ENCODE measurements around the gene CERK.
A peak's percentile ranks its signal among the peaks of the same experiment; 100 is the strongest.
"Not testable (repeated sequence)": the region's sequence is repeated elsewhere in the genome, so short reads cannot be mapped to it uniquely, and the experiment has no call there.

The CERK gene

DNA sequence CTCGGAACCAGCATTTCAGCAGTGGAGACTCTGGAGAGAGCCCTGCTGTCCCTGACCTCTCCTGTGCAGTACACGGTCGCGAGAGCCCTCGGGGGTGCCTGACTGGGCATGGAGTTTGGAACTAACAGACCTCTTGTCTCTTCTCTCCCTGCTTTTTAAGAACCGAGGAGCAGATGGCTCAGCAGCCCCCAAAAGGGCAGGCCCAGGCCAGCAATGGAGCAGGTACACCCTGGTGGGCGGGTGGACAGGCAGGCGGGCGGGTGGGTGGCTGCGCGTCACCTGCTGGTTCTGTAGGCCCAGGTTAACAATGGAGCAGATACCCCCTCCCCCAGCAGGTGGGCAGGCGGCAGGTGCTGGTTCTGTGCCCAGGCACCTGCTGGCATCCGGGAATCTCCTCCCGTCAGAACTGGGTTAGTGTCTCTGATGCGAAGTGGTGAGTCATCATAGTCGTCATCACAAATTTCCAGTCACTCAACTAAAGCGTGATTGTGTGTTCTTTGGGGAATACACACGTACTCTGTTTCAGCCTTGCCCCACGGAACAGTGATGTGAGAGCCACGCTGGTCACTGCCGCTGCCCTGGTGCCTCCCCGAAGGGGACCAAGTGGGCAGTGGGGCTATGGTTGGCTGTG lies 76.7 kb downstream of the CERK start:
- no peak for DNase-seq (ENCODE audit: low read depth)

DNA sequence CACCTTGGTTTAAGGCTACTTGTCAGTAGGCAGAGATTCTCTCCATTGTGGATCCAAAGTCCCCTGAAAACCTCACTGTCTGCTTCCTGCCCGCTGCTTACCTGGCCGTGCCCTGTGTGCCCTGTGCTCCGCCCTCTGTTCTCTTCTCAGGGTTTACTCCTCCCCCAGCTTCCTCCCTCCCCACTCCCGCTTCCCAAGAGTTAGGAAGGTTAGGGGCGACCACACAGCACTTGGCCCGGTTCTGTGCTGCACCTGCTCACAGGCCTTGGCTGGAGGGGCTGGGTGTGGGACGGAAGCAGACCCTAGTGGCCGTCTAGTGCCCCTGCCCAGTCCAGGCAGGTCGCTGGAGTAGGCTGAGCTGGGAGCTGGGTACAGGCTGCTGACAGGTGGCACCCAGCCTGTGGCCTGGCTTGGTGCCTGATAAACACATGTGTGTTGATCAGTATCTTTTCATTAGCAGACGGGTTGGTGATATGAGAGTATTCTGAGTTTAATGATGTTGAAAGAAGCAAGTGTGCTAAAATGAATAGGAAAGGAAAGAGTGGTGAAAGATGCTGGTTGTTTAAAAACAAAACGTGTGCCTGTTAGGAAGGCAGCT lies 77.3 kb downstream of the CERK start:
- DNase-seq (ENCODE audit: low read depth): no peak

DNA sequence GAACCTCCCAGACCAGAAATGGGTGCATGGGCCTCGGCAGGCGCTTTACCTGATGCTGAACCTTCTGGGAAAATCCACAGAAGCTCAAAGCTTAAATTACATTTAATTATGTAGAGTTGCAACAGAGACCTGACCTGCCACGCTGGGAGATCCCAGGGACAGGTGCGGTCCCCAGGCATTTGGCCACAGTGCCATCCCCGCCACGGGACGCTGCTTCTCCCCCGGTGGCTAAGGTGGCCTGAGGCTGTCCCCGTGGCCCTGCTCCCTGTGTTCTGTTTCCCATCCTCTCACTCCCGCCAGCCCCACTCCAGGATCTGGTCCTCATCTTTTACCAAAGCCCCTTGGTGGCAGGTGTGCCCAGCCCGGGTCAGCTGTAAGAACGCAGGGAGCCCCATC lies 78.3 kb downstream of the CERK start:
- no peak for DNase-seq (ENCODE audit: low read depth)

DNA sequence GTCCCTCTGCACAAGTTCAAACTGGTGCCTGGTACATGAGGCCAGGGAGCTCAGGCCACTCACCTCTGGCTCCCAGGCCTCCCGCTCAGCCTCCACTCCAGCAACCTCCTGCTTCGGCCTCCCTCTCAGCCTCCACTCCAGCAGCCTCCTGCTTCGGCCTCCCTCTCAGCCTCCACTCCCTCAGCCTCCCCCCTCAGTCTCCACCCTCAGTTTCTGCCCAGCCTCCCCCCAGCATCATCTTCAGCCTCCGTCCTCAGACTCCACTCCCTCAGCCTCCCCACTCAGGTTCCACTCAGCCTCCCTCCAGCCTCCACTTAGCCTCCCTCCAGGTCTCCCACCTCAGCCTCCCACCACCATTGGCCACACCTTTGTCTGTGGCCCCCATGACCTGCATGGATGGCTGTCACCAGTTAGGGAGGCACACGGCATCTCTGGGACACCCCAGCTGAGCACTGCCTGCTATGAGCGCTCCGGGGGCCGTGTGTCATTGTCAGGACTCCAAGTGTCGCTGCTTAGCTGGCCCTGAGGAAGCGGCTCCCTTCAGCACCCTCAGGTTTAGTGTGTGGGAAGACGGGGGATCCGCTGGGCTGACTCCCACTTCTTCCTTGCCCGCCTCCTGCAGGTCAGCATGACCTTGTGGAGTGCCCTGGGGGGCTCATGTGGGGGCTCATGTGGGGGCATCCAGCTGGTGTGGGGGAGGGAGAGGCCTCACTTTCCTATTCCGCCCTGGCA lies 78.8 kb downstream of the CERK start:
- DNase-seq (ENCODE audit: low read depth): no peak

DNA sequence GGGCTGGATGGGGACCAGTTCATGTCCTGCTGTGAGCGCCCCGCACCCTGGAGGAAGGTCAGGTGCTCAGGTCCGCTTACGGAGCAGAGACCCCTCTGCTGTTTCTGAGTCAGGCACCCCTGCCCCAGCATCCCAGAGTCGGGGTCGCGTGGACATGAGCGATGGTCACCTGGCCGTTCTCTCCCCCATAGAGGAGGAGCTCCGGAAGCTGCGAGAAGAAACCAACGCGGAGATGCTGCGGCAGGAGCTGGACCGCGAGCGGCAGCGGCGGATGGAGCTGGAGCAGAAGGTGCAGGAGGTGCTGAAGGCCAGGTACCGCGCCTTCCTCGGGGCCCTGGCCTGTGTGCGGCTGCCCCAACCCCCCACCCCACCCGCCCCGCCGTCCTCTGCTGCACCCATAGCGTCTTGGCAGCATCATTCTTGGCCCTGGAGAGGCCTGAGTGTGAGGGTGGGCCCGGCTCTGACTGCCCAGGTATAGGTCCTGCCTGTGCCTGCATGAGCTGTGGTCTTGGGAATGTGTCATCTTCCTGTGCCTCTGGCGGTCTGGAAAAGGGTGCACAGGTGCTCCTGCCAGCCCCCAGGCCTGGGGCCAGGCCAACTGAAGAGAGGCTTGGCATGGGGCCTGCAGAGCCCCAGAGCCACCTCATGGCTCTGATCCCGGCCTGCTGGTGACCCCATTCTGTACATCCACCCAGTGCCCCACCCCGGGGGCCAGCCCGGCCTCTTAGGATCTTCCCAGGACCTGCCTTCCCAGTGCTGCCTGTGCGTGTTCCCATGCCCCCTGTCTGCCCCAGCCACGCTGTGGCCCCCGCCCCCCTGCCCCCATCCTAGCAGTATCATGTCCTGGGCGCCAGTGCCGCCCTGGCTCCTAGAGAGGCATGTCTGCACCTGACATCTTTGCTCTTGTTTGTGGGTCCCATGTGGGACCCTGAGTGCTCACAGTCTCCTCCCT lies 79.8 kb downstream of the CERK start:
- DNase-seq (ENCODE audit: low read depth): no peak

DNA sequence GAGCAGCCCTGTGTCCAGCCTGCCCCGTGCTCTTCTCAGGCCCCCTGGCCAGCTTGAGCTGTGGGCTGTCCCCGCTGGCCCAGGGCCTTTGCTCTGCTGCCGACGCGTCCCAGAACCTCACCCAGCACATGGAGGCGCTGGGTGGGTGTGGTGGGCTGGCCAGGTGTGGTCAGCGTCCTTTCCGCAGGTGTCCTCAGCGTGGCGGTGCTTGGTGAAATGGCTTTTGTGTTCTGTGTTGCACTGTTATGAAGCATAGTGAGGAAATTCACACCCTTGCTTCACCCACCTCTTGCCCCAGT lies 80.4 kb downstream of the CERK start:
- DNase-seq (ENCODE audit: low read depth): no peak

DNA sequence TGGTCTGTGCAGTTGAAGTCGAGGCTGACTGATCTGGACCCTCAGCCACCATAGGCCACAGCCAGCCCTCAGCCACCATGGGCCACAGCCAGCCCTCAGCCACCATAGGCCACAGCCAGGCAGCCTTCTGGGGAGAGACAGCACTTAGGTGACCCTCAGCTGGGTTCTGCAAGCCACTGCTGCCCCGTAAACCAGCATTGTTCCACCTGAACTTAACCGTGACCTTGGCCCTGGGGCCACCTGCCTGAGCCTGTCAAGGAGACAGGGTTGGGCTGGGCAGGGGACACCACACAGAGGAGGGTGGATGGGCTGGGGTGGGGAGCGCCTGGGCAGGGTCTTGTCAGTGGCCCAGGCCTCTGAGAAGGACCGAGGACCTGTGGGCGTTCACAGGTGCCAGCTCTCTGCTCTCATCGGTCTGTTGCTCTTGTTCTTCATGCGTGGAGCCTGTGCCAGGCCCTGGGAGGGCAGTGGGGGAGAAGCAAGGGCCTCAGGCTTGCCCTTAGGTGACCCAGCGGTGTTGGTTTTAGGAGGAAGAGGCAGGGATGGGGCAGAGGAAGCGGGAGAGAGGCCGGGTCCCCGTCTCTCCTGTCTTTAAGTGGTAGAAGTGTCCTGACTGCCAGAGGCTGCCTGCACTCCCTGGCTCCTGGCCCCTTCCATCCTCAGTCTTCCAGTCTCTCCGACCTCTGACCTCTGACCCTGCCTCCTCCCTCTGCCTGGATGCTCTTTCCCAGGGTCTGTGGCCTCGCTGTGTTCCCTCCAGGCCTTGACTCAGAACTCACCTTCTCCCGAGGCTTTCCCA lies 81.0 kb downstream of the CERK start:
- DNase-seq (ENCODE audit: low read depth): no peak

DNA sequence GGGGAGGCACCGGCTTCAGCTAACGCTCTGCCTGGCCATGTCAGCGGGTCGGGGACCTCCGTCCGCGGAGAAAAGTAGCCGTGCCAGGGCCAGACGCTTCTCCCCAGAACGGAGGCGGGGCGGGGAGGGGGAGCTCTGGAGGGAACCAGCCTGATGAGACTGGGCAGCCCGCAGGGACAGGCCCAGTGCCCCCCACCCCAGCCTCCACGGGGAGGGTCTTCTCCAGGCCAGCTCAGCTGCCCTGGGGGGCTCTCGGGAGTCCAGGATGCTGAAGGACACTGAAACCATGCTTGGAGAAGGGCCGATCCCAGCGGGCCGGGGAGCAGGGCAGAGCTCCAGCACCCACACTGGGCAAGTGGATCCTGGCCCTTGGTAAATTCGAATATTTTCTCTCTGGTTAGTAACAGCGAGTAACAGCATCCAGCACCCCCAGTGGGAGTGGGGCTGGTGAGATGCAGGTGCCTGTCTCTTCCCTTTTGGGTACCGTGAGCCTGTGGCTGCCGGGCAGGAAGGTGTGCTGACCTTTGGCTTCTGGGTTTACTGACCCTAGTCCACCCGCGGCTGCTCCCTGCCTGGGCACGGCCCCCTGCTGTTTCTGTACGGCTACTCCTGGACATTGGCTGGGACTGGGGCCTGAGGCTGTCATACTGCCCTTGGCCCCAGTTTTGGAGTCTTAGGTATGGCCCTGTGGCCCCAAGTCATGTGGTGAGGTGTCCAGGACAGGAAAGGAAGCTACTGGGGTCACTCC lies 82.0 kb downstream of the CERK start:
- DNase-seq (ENCODE audit: low read depth): no peak

DNA sequence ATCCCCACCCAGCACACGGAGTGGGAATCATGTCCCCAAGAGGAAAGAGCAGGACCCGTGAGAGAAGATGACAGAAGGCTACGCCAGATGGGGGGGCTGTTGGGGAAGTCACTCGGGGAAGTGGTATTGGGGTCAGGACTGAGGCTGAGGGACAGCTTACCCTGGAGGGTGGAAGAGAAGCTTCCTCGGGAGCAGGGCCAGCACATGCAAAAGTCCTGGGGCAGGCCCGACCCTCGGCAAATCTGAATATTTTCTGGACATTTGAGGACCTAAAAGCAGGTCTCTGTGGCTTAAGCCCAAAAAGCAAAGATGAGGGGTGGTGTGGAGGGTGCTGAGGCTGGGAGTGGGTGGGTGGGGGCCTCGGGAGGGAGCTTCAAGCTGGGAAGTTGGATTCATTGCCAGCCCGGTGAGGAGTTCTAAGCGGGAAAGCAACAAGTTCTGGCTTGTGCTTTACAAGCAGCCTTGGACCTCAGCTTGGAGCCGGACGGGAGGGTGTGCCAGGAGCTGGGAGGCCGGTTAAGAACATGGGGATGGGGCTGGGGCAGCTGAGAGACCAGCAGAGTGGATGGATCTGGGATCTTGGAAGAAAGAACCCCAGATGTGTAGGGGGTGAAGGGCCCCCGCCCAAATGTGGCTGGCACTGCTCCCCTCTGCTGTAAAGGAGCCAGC lies 83.0 kb downstream of the CERK start:
- DNase-seq (ENCODE audit: low read depth): no peak

DNA sequence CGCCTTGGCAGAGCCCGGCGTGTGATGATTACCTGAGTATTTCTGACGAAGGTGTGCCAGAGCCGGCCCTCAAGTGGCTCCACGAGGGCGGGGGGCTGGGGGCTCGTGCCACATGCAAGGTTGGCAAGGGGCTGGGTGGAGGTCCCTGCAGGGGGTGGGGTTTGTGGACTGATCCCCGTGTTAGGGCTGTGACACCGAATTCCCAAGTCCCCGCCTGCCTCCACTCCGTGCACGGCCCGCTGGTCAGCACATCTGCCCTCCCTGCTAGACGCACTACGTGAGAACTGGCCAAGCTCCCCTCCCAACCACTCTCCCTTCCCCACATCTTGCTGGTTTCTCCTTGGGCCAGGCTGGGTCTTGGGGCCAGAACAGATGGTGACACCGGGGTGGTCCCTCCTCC lies 83.6 kb downstream of the CERK start:
- DNase-seq (ENCODE audit: low read depth): no peak

DNA sequence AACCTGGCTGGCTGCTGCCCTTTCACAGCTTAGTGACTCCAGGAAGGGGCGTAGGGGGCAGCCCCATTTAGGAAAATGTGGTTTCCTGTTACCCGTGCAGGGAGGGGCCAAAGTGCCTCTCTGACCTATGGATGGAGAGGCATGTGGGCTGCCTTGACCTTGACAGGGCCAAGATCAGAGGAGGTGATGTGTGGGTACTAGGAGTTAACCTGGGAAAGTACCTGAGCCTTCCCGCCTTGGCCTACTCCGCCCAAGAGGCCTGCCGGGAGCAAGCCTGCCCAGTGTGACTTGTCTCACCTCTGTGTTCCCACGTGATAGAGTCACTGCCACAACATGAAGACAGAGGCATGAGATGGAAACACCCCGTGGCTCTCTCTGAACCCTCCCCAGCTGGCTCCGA lies 84.5 kb downstream of the CERK start:
- peak; percentile 36 for DNase-seq (ENCODE audit: low read depth)

DNA sequence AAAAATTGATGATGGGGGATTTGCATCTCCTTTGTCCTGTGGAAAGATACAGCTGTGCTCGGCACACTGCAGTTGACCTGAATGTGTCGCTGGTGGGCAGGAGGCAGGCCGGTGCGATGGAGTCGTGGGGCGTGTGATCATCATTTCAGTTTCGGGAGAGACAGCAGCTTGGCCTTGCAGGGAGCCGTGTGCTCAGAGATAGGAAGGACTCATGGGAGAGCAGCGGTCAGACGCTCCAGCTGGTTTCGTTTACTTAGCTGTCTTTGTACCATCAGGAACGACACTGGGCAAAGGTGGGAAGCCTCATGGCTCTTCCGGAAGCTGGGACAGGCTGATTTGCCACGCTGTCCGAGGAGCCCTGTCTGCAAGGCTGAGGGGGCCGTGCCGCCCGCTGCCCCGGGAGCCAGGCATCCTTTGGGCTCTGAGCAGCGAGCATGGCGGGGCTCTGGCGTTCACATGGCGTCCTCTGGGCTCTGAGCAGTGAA lies 85.2 kb downstream of the CERK start:
- DNase-seq (ENCODE audit: low read depth): no peak

DNA sequence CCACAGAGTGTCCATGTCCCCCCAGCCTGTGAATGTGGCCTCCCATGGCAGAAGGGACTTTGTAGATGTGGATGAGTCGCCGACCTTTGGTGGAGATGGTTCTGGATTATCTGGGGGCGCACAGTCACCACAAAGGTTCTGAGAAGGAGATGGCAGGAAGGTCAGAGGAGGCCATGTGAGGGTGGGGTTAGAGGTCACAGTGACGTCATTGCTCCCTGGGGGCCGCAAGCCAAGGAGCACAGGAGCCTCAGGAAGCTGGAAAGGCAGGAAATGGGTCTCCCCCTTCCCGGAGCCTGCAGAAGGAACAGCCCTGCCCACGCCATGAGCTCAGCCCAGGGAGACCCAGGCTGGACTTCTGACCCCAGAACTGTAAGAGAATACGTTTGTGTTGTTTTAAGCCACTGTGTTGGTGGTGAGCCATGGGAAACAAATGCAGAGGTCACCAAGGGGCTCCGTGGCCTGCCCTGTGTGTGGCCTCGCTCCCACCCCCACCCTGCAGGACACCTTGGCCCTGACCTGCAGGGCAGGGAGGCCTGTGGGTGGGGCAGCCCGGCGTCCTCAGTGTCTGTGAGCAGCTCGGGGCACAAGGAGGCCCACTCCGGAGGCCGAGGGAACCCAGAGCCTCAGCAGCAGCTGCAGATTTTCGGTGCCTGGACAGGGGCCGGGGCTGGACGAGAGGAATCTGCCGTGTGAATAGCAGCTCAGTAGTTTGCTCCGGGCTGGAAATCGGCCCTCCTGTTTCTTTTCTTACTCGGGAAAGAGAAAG lies 85.8 kb downstream of the CERK start:
- DNase-seq (ENCODE audit: low read depth): peak; percentile 14

DNA sequence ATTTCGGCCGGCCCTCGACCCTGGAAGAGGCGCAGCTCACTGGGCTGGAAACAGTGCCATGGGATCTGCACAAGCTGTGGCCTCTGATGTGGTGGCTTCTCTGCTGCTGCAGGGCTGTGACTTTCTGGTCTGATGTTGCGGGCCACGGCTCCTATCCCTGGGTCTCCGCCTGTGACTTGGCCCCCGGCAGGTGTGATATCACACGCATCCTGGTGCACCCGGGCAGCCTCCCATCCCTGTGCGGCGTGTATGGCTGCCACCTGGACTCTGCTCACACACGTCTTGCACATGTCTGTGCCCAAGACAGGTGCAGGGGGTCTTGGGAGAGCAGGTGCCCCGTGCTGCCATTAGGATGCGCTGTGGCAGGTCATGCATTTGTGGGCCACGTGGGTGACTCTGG lies 86.7 kb downstream of the CERK start:
- no peak for DNase-seq (ENCODE audit: low read depth)

DNA sequence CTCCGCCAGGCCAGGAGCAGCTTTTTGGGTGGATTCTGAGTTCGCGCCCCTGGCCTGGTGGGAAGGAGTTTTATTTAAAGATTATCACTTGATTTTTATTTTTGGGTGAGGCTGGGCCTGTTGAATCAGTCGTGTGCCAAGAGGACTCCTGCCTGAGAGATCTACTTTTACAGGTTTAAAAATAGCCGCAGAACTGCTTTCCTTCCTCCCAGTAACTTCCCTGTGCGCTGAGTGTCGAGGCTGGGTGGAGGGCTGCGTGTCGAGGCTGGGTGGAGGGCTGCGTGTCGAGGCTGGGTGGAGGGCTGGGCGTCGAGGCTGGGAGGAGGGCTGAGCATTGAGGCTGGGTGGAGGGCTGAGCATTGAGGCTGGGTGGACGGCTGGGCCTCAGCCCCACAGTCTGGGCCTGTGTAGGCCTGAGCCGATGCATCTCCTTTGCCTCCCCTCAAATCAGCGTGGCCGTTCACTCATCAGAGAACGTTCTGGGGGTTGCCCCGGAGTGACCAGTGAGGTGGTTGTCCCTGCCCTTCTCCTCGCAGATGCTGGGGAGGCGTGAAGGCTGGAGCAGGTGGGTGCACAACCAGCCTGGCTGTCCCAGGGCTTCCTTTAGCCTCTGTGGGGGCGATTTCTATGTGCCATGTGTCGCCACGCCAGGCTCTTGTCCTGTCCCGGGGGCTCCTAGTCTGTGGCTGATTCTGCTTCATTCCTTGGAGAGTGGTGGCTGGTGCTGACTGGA lies 87.8 kb downstream of the CERK start:
- DNase-seq (ENCODE audit: low read depth): no peak

DNA sequence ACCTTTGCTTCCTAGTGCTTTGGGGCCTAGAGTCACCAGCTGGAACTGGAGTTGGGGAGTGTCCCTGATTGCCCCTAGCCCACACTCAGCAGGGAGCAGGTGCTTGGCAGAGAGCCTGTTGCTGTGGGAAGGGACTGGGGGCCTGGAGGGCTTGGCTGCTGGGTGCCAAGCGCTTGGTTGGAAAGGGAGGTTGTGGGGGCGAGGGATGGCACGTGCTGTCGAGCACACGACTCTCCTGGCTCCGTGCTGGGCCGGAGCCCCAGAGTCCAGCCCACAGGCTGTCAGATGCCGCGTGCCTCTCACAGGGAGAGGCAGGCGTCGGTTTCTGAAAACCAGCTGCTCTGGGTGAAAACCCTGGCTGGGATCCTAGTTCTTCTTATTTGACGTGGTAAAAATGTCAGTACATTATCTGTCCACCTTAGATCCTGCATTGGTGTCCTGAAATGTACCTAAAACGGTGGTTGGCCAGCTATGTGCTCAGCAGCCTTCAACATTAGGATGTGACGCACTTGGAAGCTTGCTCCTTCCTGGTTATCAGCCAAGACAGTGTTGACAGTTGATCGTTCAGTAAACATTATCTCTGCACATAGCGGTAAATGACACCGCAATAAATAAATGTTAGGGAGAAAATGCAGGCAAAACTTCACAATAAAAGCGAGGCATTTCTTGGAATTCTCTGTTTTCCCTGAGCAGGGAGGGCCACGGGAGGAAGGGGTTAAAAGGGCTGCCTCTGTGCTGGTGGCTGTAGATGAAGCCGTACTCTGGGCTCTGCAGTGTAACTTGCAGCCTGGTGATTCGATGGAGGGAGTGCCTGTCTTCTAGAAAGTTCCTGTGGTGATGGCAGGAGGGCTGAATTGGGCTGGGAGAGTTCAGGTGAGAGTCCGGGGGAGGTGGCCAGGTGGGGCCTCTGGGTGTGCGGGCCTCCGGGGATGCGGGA lies 88.6 kb downstream of the CERK start:
- DNase-seq (ENCODE audit: low read depth): no peak

DNA sequence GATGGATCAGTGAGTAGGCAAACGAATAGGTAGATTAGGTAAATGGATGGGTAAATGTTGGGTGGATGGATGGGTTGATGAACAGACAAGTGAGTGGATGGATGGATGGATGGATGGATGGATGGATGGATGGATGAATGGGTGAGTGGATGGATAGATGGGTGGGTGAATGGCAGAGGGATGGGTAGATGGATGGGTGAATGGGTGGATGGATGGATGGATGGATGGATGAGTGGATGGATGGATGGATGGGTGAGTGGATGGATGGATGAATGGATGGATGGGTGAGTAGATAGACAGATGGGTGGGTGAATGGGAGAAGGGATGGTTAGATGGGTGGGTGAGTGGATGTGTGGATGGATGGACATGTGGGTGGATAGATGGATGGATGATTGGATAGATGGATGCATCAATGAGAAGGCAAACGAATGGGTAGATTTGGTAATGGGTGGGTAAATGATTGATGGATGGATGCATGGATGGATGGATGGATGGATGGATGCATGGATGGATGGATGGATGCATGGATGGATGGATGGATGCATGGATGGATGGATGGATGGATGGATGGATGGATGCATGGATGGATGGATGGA lies 89.7 kb downstream of the CERK start:
- not testable (repeated sequence) for DNase-seq (ENCODE audit: low read depth)

All from CMK (cell line).